ENCODE data around the gene TRPM2. TPM values are rescaled to one million over a fixed set of nuclear protein-coding genes. Genes with fewer than 3 reads are reported as not detected.
A peak's percentile ranks its signal among the peaks of the same experiment; 100 is the strongest.
"Not testable (repeated sequence)": the region's sequence is repeated elsewhere in the genome, so short reads cannot be mapped to it uniquely, and the experiment has no call there.

TRPM2 gene
- total RNA-seq, 1 donor from 2014 or later: 0.43 TPM

GRCh38 chr21:44414291-44415072, 61.1 kb downstream of the TRPM2 start:
- Histone ChIP-seq H3K36me3 (no peaks in the 10 kb centered on the region), H3K27me3 (no peaks in the 10 kb centered on the region), H3K4me3 (no peak overlapping the region), H3K27ac (no peak overlapping the region), H3K4me1 (no peaks in the 10 kb centered on the region), H3K9me3 (no peaks in the 10 kb centered on the region)
- DNase-seq (ENCODE audit: low spot score in 2 of 2): peak in 1 of 2 donors; percentile 27
- no peak for TF ChIP-seq CTCF (IDR thresholded peaks at IDR 0.05)
- intact Hi-C loops (cut with DNase I): no loop called here

- no peak for TF ChIP-seq CTCF (IDR thresholded peaks at IDR 0.05)
- H3K36me3 ChIP-seq: no peaks in the 10 kb centered on the region
- no peak overlapping the region for H3K27ac ChIP-seq
- intact Hi-C loops (cut with DNase I): no loop called here
- no peaks in the 10 kb centered on the region for H3K4me1 ChIP-seq
- DNase-seq (ENCODE audit: low spot score in 2 of 2): peak in 1 of 2 donors; percentile 33
- no peaks in the 10 kb centered on the region for H3K27me3 ChIP-seq
- no peak overlapping the region for H3K4me3 ChIP-seq
- no peaks in the 10 kb centered on the region for H3K9me3 ChIP-seq
Observed at GRCh38 chr21:44415073-44416025, 61.9 kb downstream of the TRPM2 start.

GRCh38 chr21:44416193-44416592, 62.8 kb downstream of the TRPM2 start:
- no peaks in the 10 kb centered on the region for H3K9me3 ChIP-seq
- peak in 1 of 2 donors; percentile 48 for DNase-seq (ENCODE audit: low spot score in 2 of 2)
- H3K4me3 ChIP-seq: no peak overlapping the region
- H3K27me3 ChIP-seq: no peaks in the 10 kb centered on the region
- H3K4me1 ChIP-seq: no peaks in the 10 kb centered on the region
- intact Hi-C loops (cut with DNase I): no loop called here
- no peak overlapping the region for H3K27ac ChIP-seq
- no peak for TF ChIP-seq CTCF (IDR thresholded peaks at IDR 0.05)
- H3K36me3 ChIP-seq: no peaks in the 10 kb centered on the region

- intact Hi-C loops (cut with DNase I); H3K27ac ChIP-seq; H3K9me3 ChIP-seq; H3K36me3 ChIP-seq; H3K4me3 ChIP-seq; H3K27me3 ChIP-seq; H3K4me1 ChIP-seq: not testable (repeated sequence)
- peak in 1 of 2 donors; percentile 49 for DNase-seq (ENCODE audit: low spot score in 2 of 2)
Observed at GRCh38 chr21:44417621-44418107, 64.2 kb downstream of the TRPM2 start.

- TF ChIP-seq CTCF (IDR thresholded peaks at IDR 0.05): no peak
- DNase-seq (ENCODE audit: low spot score in 2 of 2): peak in 1 of 2 donors; percentile 54
- Histone ChIP-seq H3K27ac (no peak overlapping the region), H3K27me3 (no peaks in the 10 kb centered on the region), H3K4me3 (no peak overlapping the region), H3K36me3 (no peaks in the 10 kb centered on the region), H3K4me1 (no peaks in the 10 kb centered on the region), H3K9me3 (no peaks in the 10 kb centered on the region)
- intact Hi-C loops (cut with DNase I): no loop called here
Observed at GRCh38 chr21:44418108-44418875, 64.9 kb downstream of the TRPM2 start.
